ENCODE data around the gene PPIH.
"Not testable (repeated sequence)": the region's sequence is repeated elsewhere in the genome, so short reads cannot be mapped to it uniquely, and the experiment has no call there.

PPIH gene

GRCh38 chr1:42657981-42658876 is at the start of gene PPIH:
Gene PPIH, plus strand, starts transcription at chr1:42658423. Its CDS starts 24 bp downstream, at chr1:42658447.
- DNase-seq (ENCODE audit: low spot score), result peak; percentile 96

- DNase-seq (ENCODE audit: low spot score), result no peak
Measured at GRCh38 chr1:42613803-42614131, 44.5 kb upstream of the PPIH start.

GRCh38 chr1:42618866-42619265 is 39.4 kb upstream of the PPIH start:
- DNase-seq (ENCODE audit: low spot score), result no peak

GRCh38 chr1:42620307-42620706 is 37.9 kb upstream of the PPIH start:
- no peak for DNase-seq (ENCODE audit: low spot score)

GRCh38 chr1:42621180-42621579 is 37.0 kb upstream of the PPIH start:
- not testable (repeated sequence) for DNase-seq (ENCODE audit: low spot score)

- DNase-seq (ENCODE audit: low spot score), result not testable (repeated sequence)
Measured at GRCh38 chr1:42627205-42627604, 31.0 kb upstream of the PPIH start.

- no peak for DNase-seq (ENCODE audit: low spot score)
Measured at GRCh38 chr1:42639116-42639515, 19.1 kb upstream of the PPIH start.

- DNase-seq (ENCODE audit: low spot score), result no peak
Measured at GRCh38 chr1:42646056-42646455, 12.2 kb upstream of the PPIH start.

GRCh38 chr1:42657201-42657600 is 1.0 kb upstream of the PPIH start:
- DNase-seq (ENCODE audit: low spot score), result no peak

GRCh38 chr1:42658877-42659337 is 684 bp downstream of the PPIH start:
- peak; percentile 6 for DNase-seq (ENCODE audit: low spot score)

GRCh38 chr1:42660907-42661500 is 2.8 kb downstream of the PPIH start:
- DNase-seq (ENCODE audit: low spot score), result no peak

- DNase-seq (ENCODE audit: low spot score), result no peak
Measured at GRCh38 chr1:42669936-42670335, 11.7 kb downstream of the PPIH start.

GRCh38 chr1:42670425-42670824 is 12.2 kb downstream of the PPIH start:
- no peak for DNase-seq (ENCODE audit: low spot score)

- DNase-seq (ENCODE audit: low spot score), result no peak
Measured at GRCh38 chr1:42674214-42674613, 16.0 kb downstream of the PPIH start.

GRCh38 chr1:42674682-42675081 is 16.5 kb downstream of the PPIH start:
- no peak for DNase-seq (ENCODE audit: low spot score)

- DNase-seq (ENCODE audit: low spot score), result no peak
Measured at GRCh38 chr1:42675467-42675866, 17.2 kb downstream of the PPIH start.

GRCh38 chr1:42676534-42677087 is 18.4 kb downstream of the PPIH start:
- no peak for DNase-seq (ENCODE audit: low spot score)

GRCh38 chr1:42679364-42679983 is 21.3 kb downstream of the PPIH start:
- DNase-seq (ENCODE audit: low spot score), result no peak

- DNase-seq (ENCODE audit: low spot score), result no peak
Measured at GRCh38 chr1:42680055-42680454, 21.8 kb downstream of the PPIH start.

- peak; percentile 39 for DNase-seq (ENCODE audit: low spot score)
Measured at GRCh38 chr1:42680921-42681683, 22.9 kb downstream of the PPIH start.

- DNase-seq (ENCODE audit: low spot score), result peak; percentile 98
Measured at GRCh38 chr1:42681741-42682483, 23.7 kb downstream of the PPIH start, which contains the start of gene YBX1. Gene YBX1, plus strand, starts transcription at chr1:42682418. Its CDS starts 148 bp downstream, at chr1:42682566.

Measured in Ammon's horn (tissue), 1 donor.